ENCODE measurements around the gene MAP1S. TPM values are rescaled to one million over a fixed set of nuclear protein-coding genes. Genes with fewer than 3 reads are reported as not detected.

MAP1S gene
- total and polyA plus RNA-seq, 5 donors from 2014 or later = 14.0 to 47.6 (median 22.5) TPM

- Histone ChIP-seq H3K4me3 (ENCODE audit: low read depth, low read length) (no peak overlapping the region), H3K27me3 (ENCODE audit: control insufficient read depth, insufficient read depth, low read length) (peaks cover 15% of the 10 kb centered on the region), H3K27ac (ENCODE audit: insufficient read depth, low read length, poor library complexity, severe bottlenecking) (no peak overlapping the region), H3K9me3 (ENCODE audit: control insufficient read depth in 2 of 2, low read length in 2 of 2) (no peaks in the 10 kb centered on the region), H3K4me1 (ENCODE audit: control insufficient read depth, insufficient read depth, low read length, poor library complexity, severe bottlenecking) (peaks cover 11% of the 10 kb centered on the region), H3K36me3 (ENCODE audit: control insufficient read depth, insufficient read depth, low read length) (no peaks in the 10 kb centered on the region)
- DNase-seq (no peak), ATAC-seq (ENCODE audit: low read depth in 2 of 2) (no peak)
- H3K27me3 Mint-ChIP-seq = peaks cover 58% of the 10 kb centered on the region
- H3K4me3 Mint-ChIP-seq = peak overlapping the region in 1 of 4 donors; percentile 26
- H3K27ac Mint-ChIP-seq = no peak overlapping the region
- H3K4me1 Mint-ChIP-seq = peaks cover 0 to 9% (median 1%) of the 10 kb centered on the region in 4 donors
- H3K36me3 Mint-ChIP-seq = no peaks in the 10 kb centered on the region
- no peaks in the 10 kb centered on the region for H3K9me3 Mint-ChIP-seq
Observed at GRCh38 chr19:17679526-17680229, 39.6 kb upstream of the MAP1S start.

GRCh38 chr19:17680230-17680722, 39.0 kb upstream of the MAP1S start:
- ATAC-seq (ENCODE audit: low read depth in 2 of 2) (peak; percentile 65 to 70), DNase-seq (peak; percentile 5 to 54 (median 15))
- Histone ChIP-seq H3K27ac (ENCODE audit: insufficient read depth, low read length, poor library complexity, severe bottlenecking) (no peak overlapping the region), H3K4me3 (ENCODE audit: low read depth, low read length) (no peak overlapping the region), H3K27me3 (ENCODE audit: control insufficient read depth, insufficient read depth, low read length) (peaks cover 20% of the 10 kb centered on the region), H3K4me1 (ENCODE audit: control insufficient read depth, insufficient read depth, low read length, poor library complexity, severe bottlenecking) (peaks cover 11% of the 10 kb centered on the region), H3K36me3 (ENCODE audit: control insufficient read depth, insufficient read depth, low read length) (no peaks in the 10 kb centered on the region), H3K9me3 (ENCODE audit: control insufficient read depth in 2 of 2, low read length in 2 of 2) (no peaks in the 10 kb centered on the region)
- Mint-ChIP-seq H3K9me3 (no peaks in the 10 kb centered on the region), H3K36me3 (no peaks in the 10 kb centered on the region), H3K4me1 (peaks cover 0 to 9% (median 1%) of the 10 kb centered on the region in 4 donors), H3K27ac (no peak overlapping the region), H3K27me3 (peaks cover 64% of the 10 kb centered on the region), H3K4me3 (no peak overlapping the region)

DNA sequence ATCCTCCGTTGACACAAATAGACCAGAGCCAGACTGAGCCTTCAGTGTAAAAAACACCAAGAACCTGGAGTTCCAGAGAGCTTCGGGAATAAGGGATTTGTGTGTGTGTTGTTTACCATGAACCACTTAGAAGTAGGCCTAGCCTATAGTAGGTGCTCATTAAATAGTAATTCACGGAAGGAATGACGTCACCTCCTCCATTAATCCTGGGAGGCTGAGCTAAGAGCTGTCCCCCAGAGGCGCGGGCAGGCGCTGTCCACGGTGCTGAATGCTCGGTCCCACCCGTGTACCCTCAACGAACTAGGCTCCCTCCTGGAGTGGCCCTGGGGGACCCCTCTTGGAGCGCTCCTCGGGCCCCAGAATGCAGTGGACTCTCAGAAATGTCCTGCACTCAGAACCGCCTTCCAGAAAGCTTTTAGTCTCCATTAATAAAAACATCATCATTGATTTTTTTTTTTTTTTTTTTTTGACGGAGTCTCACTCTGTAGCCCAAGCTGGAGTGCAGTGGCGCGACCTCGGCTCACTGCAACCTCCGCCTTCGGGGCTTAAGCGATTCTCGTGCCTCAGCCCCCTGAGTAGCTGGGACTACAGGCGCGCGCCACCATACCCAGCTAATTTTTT, 37.7 kb upstream of the MAP1S start:
- no peaks in the 10 kb centered on the region for H3K9me3 ChIP-seq (ENCODE audit: control insufficient read depth in 2 of 2, low read length in 2 of 2)
- peaks cover 25% of the 10 kb centered on the region for H3K27me3 ChIP-seq (ENCODE audit: control insufficient read depth, insufficient read depth, low read length)
- Mint-ChIP-seq H3K4me3 (no peak overlapping the region), H3K27me3 (peaks cover 68% of the 10 kb centered on the region), H3K36me3 (no peaks in the 10 kb centered on the region), H3K9me3 (no peaks in the 10 kb centered on the region), H3K27ac (no peak overlapping the region), H3K4me1 (peaks cover 0 to 17% (median 1%) of the 10 kb centered on the region in 4 donors)
- no peak overlapping the region for H3K27ac ChIP-seq (ENCODE audit: insufficient read depth, low read length, poor library complexity, severe bottlenecking)
- DNase-seq (peak in 1 of 3 donors; percentile 18), ATAC-seq (ENCODE audit: low read depth in 2 of 2) (no peak)
- H3K4me1 ChIP-seq (ENCODE audit: control insufficient read depth, insufficient read depth, low read length, poor library complexity, severe bottlenecking) = peaks cover 16% of the 10 kb centered on the region
- H3K36me3 ChIP-seq (ENCODE audit: control insufficient read depth, insufficient read depth, low read length) = no peaks in the 10 kb centered on the region
- H3K4me3 ChIP-seq (ENCODE audit: low read depth, low read length) = no peak overlapping the region

GRCh38 chr19:17682273-17682672, 37.0 kb upstream of the MAP1S start:
- no peak overlapping the region for H3K4me3 ChIP-seq (ENCODE audit: low read depth, low read length)
- no peaks in the 10 kb centered on the region for H3K9me3 ChIP-seq (ENCODE audit: control insufficient read depth in 2 of 2, low read length in 2 of 2)
- H3K27me3 ChIP-seq (ENCODE audit: control insufficient read depth, insufficient read depth, low read length) = peaks cover 25% of the 10 kb centered on the region
- H3K4me1 ChIP-seq (ENCODE audit: control insufficient read depth, insufficient read depth, low read length, poor library complexity, severe bottlenecking) = peaks cover 20% of the 10 kb centered on the region
- H3K4me1 Mint-ChIP-seq = peaks cover 0 to 21% (median 1%) of the 10 kb centered on the region in 4 donors
- H3K9me3 Mint-ChIP-seq = no peaks in the 10 kb centered on the region
- no peaks in the 10 kb centered on the region for H3K36me3 ChIP-seq (ENCODE audit: control insufficient read depth, insufficient read depth, low read length)
- H3K4me3 Mint-ChIP-seq = peak overlapping the region in 1 of 4 donors; percentile 15
- DNase-seq = no peak
- H3K27ac ChIP-seq (ENCODE audit: insufficient read depth, low read length, poor library complexity, severe bottlenecking) = no peak overlapping the region
- H3K27me3 Mint-ChIP-seq = peaks cover 74% of the 10 kb centered on the region
- H3K36me3 Mint-ChIP-seq = no peaks in the 10 kb centered on the region
- ATAC-seq (ENCODE audit: low read depth in 2 of 2) = no peak
- H3K27ac Mint-ChIP-seq = no peak overlapping the region

DNA sequence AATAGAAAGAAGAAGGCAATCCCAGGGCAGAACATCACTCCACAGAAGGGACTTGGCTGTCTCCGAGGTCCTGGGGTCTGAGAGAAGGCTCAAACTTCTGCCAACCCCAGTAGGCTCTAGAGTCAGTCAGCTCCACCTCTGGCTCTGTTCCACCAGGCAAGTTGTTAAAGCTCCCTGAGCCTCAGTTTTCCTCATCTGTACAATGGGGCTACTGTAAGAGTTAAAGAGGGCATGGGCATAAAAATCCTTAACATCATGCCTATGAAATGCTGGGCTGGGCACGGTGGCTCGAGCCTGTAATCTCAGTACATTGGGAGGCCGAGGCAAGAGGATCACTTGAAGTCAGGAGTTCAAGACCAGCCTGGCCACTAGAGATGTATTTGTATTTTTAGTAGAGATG, 36.2 kb upstream of the MAP1S start:
- no peaks in the 10 kb centered on the region for H3K9me3 ChIP-seq (ENCODE audit: control insufficient read depth in 2 of 2, low read length in 2 of 2)
- no peak overlapping the region for H3K4me3 Mint-ChIP-seq
- H3K36me3 ChIP-seq (ENCODE audit: control insufficient read depth, insufficient read depth, low read length) = no peaks in the 10 kb centered on the region
- no peaks in the 10 kb centered on the region for H3K36me3 Mint-ChIP-seq
- no peak overlapping the region for H3K27ac ChIP-seq (ENCODE audit: insufficient read depth, low read length, poor library complexity, severe bottlenecking)
- H3K4me1 Mint-ChIP-seq = peaks cover 0 to 26% (median 5%) of the 10 kb centered on the region in 4 donors
- no peak overlapping the region for H3K4me3 ChIP-seq (ENCODE audit: low read depth, low read length)
- peaks cover 25% of the 10 kb centered on the region for H3K27me3 ChIP-seq (ENCODE audit: control insufficient read depth, insufficient read depth, low read length)
- ATAC-seq (ENCODE audit: low read depth in 2 of 2) = no peak
- peaks cover 28% of the 10 kb centered on the region for H3K4me1 ChIP-seq (ENCODE audit: control insufficient read depth, insufficient read depth, low read length, poor library complexity, severe bottlenecking)
- H3K27me3 Mint-ChIP-seq = peaks cover 80% of the 10 kb centered on the region
- peaks cover 0 to 2% (median 0%) of the 10 kb centered on the region in 7 donors for H3K9me3 Mint-ChIP-seq
- H3K27ac Mint-ChIP-seq = no peak overlapping the region
- no peak for DNase-seq

DNA sequence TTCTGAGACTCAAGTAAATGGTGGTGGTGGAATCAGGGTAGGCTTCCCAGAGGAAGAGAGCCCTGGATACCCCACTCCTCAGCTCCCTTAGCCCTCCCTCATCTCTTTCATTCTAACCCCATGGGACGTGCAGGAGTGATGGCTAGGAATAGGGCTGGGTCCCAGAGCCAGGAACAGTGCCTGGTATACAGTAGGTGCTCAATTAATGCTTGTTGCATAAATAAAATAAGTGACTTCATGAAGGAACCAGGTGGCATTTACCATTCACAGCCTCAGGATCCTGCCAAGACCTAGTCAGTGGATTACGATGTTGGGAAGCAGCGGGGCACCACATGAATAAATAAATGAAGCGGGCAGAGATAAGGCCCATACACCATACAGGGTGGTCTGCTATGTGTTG, 35.0 kb upstream of the MAP1S start:
- no peaks in the 10 kb centered on the region for H3K9me3 ChIP-seq (ENCODE audit: control insufficient read depth in 2 of 2, low read length in 2 of 2)
- H3K27ac ChIP-seq (ENCODE audit: insufficient read depth, low read length, poor library complexity, severe bottlenecking) = no peak overlapping the region
- Mint-ChIP-seq H3K4me3 (no peak overlapping the region), H3K27me3 (peaks cover 83% of the 10 kb centered on the region), H3K27ac (no peak overlapping the region), H3K9me3 (peaks cover 0 to 2% (median 0%) of the 10 kb centered on the region in 7 donors), H3K36me3 (peaks cover 4% of the 10 kb centered on the region), H3K4me1 (peaks cover 0 to 29% (median 9%) of the 10 kb centered on the region in 4 donors)
- H3K36me3 ChIP-seq (ENCODE audit: control insufficient read depth, insufficient read depth, low read length) = no peaks in the 10 kb centered on the region
- H3K4me1 ChIP-seq (ENCODE audit: control insufficient read depth, insufficient read depth, low read length, poor library complexity, severe bottlenecking) = peaks cover 28% of the 10 kb centered on the region
- DNase-seq (no peak), ATAC-seq (ENCODE audit: low read depth in 2 of 2) (no peak)
- peaks cover 31% of the 10 kb centered on the region for H3K27me3 ChIP-seq (ENCODE audit: control insufficient read depth, insufficient read depth, low read length)
- H3K4me3 ChIP-seq (ENCODE audit: low read depth, low read length) = no peak overlapping the region

GRCh38 chr19:17685451-17686022, 33.7 kb upstream of the MAP1S start:
- Mint-ChIP-seq H3K9me3 (peaks cover 0 to 3% (median 0%) of the 10 kb centered on the region in 7 donors), H3K27ac (no peak overlapping the region), H3K27me3 (peaks cover 82% of the 10 kb centered on the region), H3K4me1 (peaks cover 0 to 24% (median 9%) of the 10 kb centered on the region in 4 donors), H3K4me3 (no peak overlapping the region), H3K36me3 (peaks cover 4% of the 10 kb centered on the region)
- no peaks in the 10 kb centered on the region for H3K9me3 ChIP-seq (ENCODE audit: control insufficient read depth in 2 of 2, low read length in 2 of 2)
- peaks cover 27% of the 10 kb centered on the region for H3K27me3 ChIP-seq (ENCODE audit: control insufficient read depth, insufficient read depth, low read length)
- DNase-seq (no peak), ATAC-seq (ENCODE audit: low read depth in 2 of 2) (no peak)
- H3K4me3 ChIP-seq (ENCODE audit: low read depth, low read length) = no peak overlapping the region
- no peaks in the 10 kb centered on the region for H3K36me3 ChIP-seq (ENCODE audit: control insufficient read depth, insufficient read depth, low read length)
- H3K27ac ChIP-seq (ENCODE audit: insufficient read depth, low read length, poor library complexity, severe bottlenecking) = no peak overlapping the region
- peaks cover 19% of the 10 kb centered on the region for H3K4me1 ChIP-seq (ENCODE audit: control insufficient read depth, insufficient read depth, low read length, poor library complexity, severe bottlenecking)

Data from CD4-positive, CD25-positive, alpha-beta regulatory T cell (primary cell).